ENCODE measurements around the gene EIF4G1. TPM values are rescaled to one million over a fixed set of nuclear protein-coding genes. Genes with fewer than 3 reads are reported as not detected.

EIF4G1 gene
- total RNA-seq, 1 experiment from 2014 or later = 496 TPM

- TSS peak; percentile 44 for BruUV-seq (replicated peaks)
- ChIA-PET CTCF (no interaction called here), RAD21 (ENCODE audit: low non-redundant PET in 1 of 2, low total read pairs in 2 of 2, uncharacterized antibody in 2 of 2, unreplicated experiment in 2 of 2) (no interaction called here), POLR2A (no interaction called here)
- intact Hi-C loops (cut with micrococcal nuclease) = no loop called here
- Histone ChIP-seq H3K36me3 (ENCODE audit: control insufficient read depth in 1 of 2, insufficient read depth in 2 of 2, low read length in 2 of 2) (peaks cover 37 to 40% of the 10 kb centered on the region in 2 experiments), H3K9me3 (ENCODE audit: control insufficient read depth in 1 of 2, insufficient read depth in 1 of 2, low read depth in 1 of 2, low read length in 2 of 2) (no peaks in the 10 kb centered on the region), H3K27ac (ENCODE audit: low read depth, low read length) (peak overlapping the region; percentile 77), H2AFZ (ENCODE audit: low read depth, low read length, poor library complexity, severe bottlenecking) (no peak overlapping the region), H3K4me3 (replicated peaks in 1 of 2; ENCODE audit: low read depth in 1 of 2, low read length in 2 of 2) (peak overlapping the region; percentile 72 to 84), H3K4me2 (ENCODE audit: low read length) (peak overlapping the region; percentile 91), H3K27me3 (ENCODE audit: insufficient read depth, low read length) (no peaks in the 10 kb centered on the region), H3K4me1 (ENCODE audit: control insufficient read depth in 1 of 2, insufficient read depth in 2 of 2, low read length in 2 of 2) (peaks cover 4 to 14% of the 10 kb centered on the region in 2 experiments), H3K9ac (ENCODE audit: low read length) (peak overlapping the region; percentile 91), H3K9me2 (ENCODE audit: insufficient read depth) (no peaks in the 10 kb centered on the region), H3K79me2 (ENCODE audit: insufficient read depth, low read length) (peaks cover 52% of the 10 kb centered on the region), H4K20me1 (ENCODE audit: insufficient read depth) (no peaks in the 10 kb centered on the region)
- no peak for ATAC-seq
- no peak for DNase-seq (ENCODE audit: low read depth, low spot score)
- TF ChIP-seq EZH2 (IDR thresholded peaks at IDR 0.05) (no peak), ZFX (IDR thresholded peaks at IDR 0.05) (peak; percentile 82), ZNF274 (IDR thresholded peaks at IDR 0.05; ENCODE audit: low read depth, low read length) (no peak)
These were observed 14.7 kb upstream of the EIF4G1 start for GRCh38 chr3:184299488-184300377.

- peak overlapping the region; percentile 91 for H3K9ac ChIP-seq (ENCODE audit: low read length)
- BruUV-seq (replicated peaks) = no TSS peak
- no peaks in the 10 kb centered on the region for H4K20me1 ChIP-seq (ENCODE audit: insufficient read depth)
- peaks cover 52% of the 10 kb centered on the region for H3K79me2 ChIP-seq (ENCODE audit: insufficient read depth, low read length)
- ATAC-seq (no peak), DNase-seq (ENCODE audit: low read depth, low spot score) (no peak)
- TF ChIP-seq CEBPB (IDR thresholded peaks at IDR 0.05; ENCODE audit: low read depth) = no peak
- no peak for TF ChIP-seq SP1 (IDR thresholded peaks at IDR 0.05; ENCODE audit: low read depth)
- no peaks in the 10 kb centered on the region for H3K27me3 ChIP-seq (ENCODE audit: insufficient read depth, low read length)
- peaks cover 4 to 14% of the 10 kb centered on the region in 2 experiments for H3K4me1 ChIP-seq (ENCODE audit: control insufficient read depth in 1 of 2, insufficient read depth in 2 of 2, low read length in 2 of 2)
- H3K4me3 ChIP-seq (replicated peaks in 1 of 2; ENCODE audit: low read depth in 1 of 2, low read length in 2 of 2) = peak overlapping the region; percentile 72 to 84
- CTCF ChIA-PET = no interaction called here
- intact Hi-C loops (cut with micrococcal nuclease) = no loop called here
- H3K9me2 ChIP-seq (ENCODE audit: insufficient read depth) = no peaks in the 10 kb centered on the region
- H3K27ac ChIP-seq (ENCODE audit: low read depth, low read length) = no peak overlapping the region
- peak overlapping the region; percentile 91 for H3K4me2 ChIP-seq (ENCODE audit: low read length)
- no peaks in the 10 kb centered on the region for H3K9me3 ChIP-seq (ENCODE audit: control insufficient read depth in 1 of 2, insufficient read depth in 1 of 2, low read depth in 1 of 2, low read length in 2 of 2)
- peaks cover 41 to 42% of the 10 kb centered on the region in 2 experiments for H3K36me3 ChIP-seq (ENCODE audit: control insufficient read depth in 1 of 2, insufficient read depth in 2 of 2, low read length in 2 of 2)
- H2AFZ ChIP-seq (ENCODE audit: low read depth, low read length, poor library complexity, severe bottlenecking) = no peak overlapping the region
- POLR2A ChIA-PET = no interaction called here
- RAD21 ChIA-PET (ENCODE audit: low non-redundant PET in 1 of 2, low total read pairs in 2 of 2, uncharacterized antibody in 2 of 2, unreplicated experiment in 2 of 2) = no interaction called here
These were observed 14.1 kb upstream of the EIF4G1 start for GRCh38 chr3:184300378-184300720.

All from HCT116 (cell line).